Measurements from ENCODE around the gene LTV1. TPM values are rescaled to one million over a fixed set of nuclear protein-coding genes. Genes with fewer than 3 reads are reported as not detected.

LTV1 gene
- polyA plus RNA-seq, 1 donor from 2014 or later = 35.5 TPM

- Histone ChIP-seq H3K9me3 (ENCODE audit: low read length) (no peaks in the 10 kb centered on the region), H3K4me2 (ENCODE audit: low read length) (no peak overlapping the region), H4K20me1 (ENCODE audit: insufficient read depth) (no peaks in the 10 kb centered on the region), H3K27me3 (ENCODE audit: insufficient read depth, low read depth, low read length) (no peaks in the 10 kb centered on the region), H3K9ac (ENCODE audit: low read length) (no peak overlapping the region), H3F3A (ENCODE audit: insufficient read depth, low read length, poor library complexity, severe bottlenecking) (no peaks in the 10 kb centered on the region), H3K4me3 (ENCODE audit: low read length) (no peak overlapping the region), H3K9me2 (ENCODE audit: insufficient read depth, low read length) (no peaks in the 10 kb centered on the region), H3K27ac (ENCODE audit: low read length) (no peak overlapping the region), H2AFZ (ENCODE audit: low read depth, low read length) (no peak overlapping the region), H3K79me2 (replicated peaks; ENCODE audit: insufficient read depth, low read length) (no peaks in the 10 kb centered on the region), H3K36me3 (ENCODE audit: insufficient read depth, low read length) (no peaks in the 10 kb centered on the region)
- no peak for TF ChIP-seq TAF1 (IDR thresholded peaks at IDR 0.05; ENCODE audit: low read depth)
- no peak for TF ChIP-seq POLR2AphosphoS5 (IDR thresholded peaks at IDR 0.05)
- no peak for TF ChIP-seq SMC3 (conservative IDR thresholded peaks at IDR 0.05; ENCODE audit: poor library complexity)
- no peak for TF ChIP-seq RAD21 (conservative IDR thresholded peaks at IDR 0.05)
- no peak for TF ChIP-seq MXI1 (conservative IDR thresholded peaks at IDR 0.05; ENCODE audit: poor library complexity, severe bottlenecking)
- no peak for TF ChIP-seq REST (IDR thresholded peaks at IDR 0.05; ENCODE audit: borderline replicate concordance)
- no peak for TF ChIP-seq EP300 (conservative IDR thresholded peaks at IDR 0.05; ENCODE audit: poor library complexity, severe bottlenecking)
- TF ChIP-seq CTCF (IDR thresholded peaks at IDR 0.05; ENCODE audit: poor library complexity, severe bottlenecking) = no peak
- TF ChIP-seq EZH2 (IDR thresholded peaks at IDR 0.05; ENCODE audit: borderline replicate concordance, insufficient read depth, low read length, poor library complexity, severe bottlenecking) = no peak
Observed at GRCh38 chr6:143811501-143812157, 31.5 kb upstream of the LTV1 start.

- Histone ChIP-seq H3K9me2 (ENCODE audit: insufficient read depth, low read length) (no peaks in the 10 kb centered on the region), H3K79me2 (replicated peaks; ENCODE audit: insufficient read depth, low read length) (no peaks in the 10 kb centered on the region), H3K4me2 (ENCODE audit: low read length) (no peak overlapping the region), H3K9ac (ENCODE audit: low read length) (no peak overlapping the region), H2AFZ (ENCODE audit: low read depth, low read length) (no peak overlapping the region), H3F3A (ENCODE audit: insufficient read depth, low read length, poor library complexity, severe bottlenecking) (no peaks in the 10 kb centered on the region), H4K20me1 (ENCODE audit: insufficient read depth) (no peaks in the 10 kb centered on the region), H3K9me3 (ENCODE audit: low read length) (no peaks in the 10 kb centered on the region), H3K36me3 (ENCODE audit: insufficient read depth, low read length) (no peaks in the 10 kb centered on the region), H3K27ac (ENCODE audit: low read length) (no peak overlapping the region), H3K27me3 (ENCODE audit: insufficient read depth, low read depth, low read length) (no peaks in the 10 kb centered on the region), H3K4me3 (ENCODE audit: low read length) (no peak overlapping the region)
- TF ChIP-seq RAD21 (conservative IDR thresholded peaks at IDR 0.05) = no peak
- no peak for TF ChIP-seq MXI1 (conservative IDR thresholded peaks at IDR 0.05; ENCODE audit: poor library complexity, severe bottlenecking)
- no peak for TF ChIP-seq CTCF (IDR thresholded peaks at IDR 0.05; ENCODE audit: poor library complexity, severe bottlenecking)
- TF ChIP-seq EZH2 (IDR thresholded peaks at IDR 0.05; ENCODE audit: borderline replicate concordance, insufficient read depth, low read length, poor library complexity, severe bottlenecking) = no peak
- no peak for TF ChIP-seq TAF1 (IDR thresholded peaks at IDR 0.05; ENCODE audit: low read depth)
- no peak for TF ChIP-seq REST (IDR thresholded peaks at IDR 0.05; ENCODE audit: borderline replicate concordance)
- TF ChIP-seq SMC3 (conservative IDR thresholded peaks at IDR 0.05; ENCODE audit: poor library complexity) = no peak
- TF ChIP-seq POLR2AphosphoS5 (IDR thresholded peaks at IDR 0.05) = no peak
- no peak for TF ChIP-seq EP300 (conservative IDR thresholded peaks at IDR 0.05; ENCODE audit: poor library complexity, severe bottlenecking)
Observed at GRCh38 chr6:143817621-143818020, 25.5 kb upstream of the LTV1 start.

All from neural cell (in vitro differentiated cells).